Thyroid gland (tissue), 4 donors: ENCODE measurements around the gene DES.

Experiments
- CTCF ChIP-seq, 6 experiments: fragments of 200-600 bp in 3 of 6; fragments of 450-650 bp in 3 of 6; sonication (generic) in 3 of 6; IDR thresholded peaks; one replicate each; pipeline ENCODE4 v1.5.1; 2016 to 2019; ENCODE audit warnings: antibody characterized with exemption in 6 of 6, mild to moderate bottlenecking in 2 of 6, inconsistent platforms in 1 of 6, moderate library complexity in 1 of 6
- POLR2A ChIP-seq, 2 donors: fragments of 450-650 bp; IDR thresholded peaks; one replicate each; pipeline ENCODE4 v1.6.1; 2017; ENCODE audit warnings: antibody characterized with exemption in 2 of 2, mild to moderate bottlenecking in 2 of 2, moderate library complexity in 1 of 2

- no peak for TF ChIP-seq CTCF (IDR thresholded peaks at IDR 0.05)
- no peak for TF ChIP-seq POLR2A (IDR thresholded peaks at IDR 0.05)
These were observed 31.4 kb downstream of the DES start for GRCh38 chr2:219449609-219450008.
